Measurements from ENCODE around the gene GADD45B.

DNA sequence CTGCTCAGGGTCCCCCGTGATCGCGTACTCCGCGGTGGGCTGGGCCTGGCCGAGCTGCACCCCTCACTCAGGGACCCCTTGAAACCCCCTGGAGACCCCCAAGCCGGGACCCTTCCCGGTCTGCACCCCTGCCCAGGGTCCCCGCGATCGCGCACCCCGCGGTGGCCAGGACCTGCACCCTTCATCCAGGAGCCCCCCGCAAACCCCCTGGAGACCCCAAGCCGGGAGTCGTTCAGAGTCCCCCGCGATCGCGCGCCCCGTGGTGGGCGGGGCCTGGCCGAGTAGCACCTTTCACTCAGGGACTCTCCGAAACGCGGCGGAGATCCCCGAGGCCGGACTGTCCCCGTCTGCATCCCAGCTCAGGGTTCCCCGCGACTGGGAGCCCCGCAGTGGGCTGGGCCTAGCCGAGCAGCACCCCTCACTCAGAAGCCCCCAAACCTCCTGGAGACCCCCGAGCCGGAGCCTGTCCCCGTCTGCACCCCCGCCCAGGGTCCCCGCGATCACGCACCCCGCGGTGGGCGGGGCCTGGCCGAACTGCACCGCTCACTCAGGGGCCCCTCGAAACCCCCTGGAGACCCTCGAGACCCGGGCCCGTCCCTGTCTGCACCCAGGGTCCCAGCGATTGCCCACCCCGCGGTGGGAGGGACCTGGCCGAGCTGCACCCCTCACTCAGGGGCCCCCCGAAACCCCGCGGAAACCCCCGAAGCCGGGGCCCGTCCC, 19.9 kb upstream of the GADD45B start:
- TF ChIP-seq, protein P1, sequence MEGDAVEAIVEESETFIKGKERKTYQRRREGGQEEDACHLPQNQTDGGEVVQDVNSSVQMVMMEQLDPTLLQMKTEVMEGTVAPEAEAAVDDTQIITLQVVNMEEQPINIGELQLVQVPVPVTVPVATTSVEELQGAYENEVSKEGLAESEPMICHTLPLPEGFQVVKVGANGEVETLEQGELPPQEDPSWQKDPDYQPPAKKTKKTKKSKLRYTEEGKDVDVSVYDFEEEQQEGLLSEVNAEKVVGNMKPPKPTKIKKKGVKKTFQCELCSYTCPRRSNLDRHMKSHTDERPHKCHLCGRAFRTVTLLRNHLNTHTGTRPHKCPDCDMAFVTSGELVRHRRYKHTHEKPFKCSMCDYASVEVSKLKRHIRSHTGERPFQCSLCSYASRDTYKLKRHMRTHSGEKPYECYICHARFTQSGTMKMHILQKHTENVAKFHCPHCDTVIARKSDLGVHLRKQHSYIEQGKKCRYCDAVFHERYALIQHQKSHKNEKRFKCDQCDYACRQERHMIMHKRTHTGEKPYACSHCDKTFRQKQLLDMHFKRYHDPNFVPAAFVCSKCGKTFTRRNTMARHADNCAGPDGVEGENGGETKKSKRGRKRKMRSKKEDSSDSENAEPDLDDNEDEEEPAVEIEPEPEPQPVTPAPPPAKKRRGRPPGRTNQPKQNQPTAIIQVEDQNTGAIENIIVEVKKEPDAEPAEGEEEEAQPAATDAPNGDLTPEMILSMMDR (IDR thresholded peaks at IDR 0.05; ENCODE audit: poor library complexity, severe bottlenecking): no peak
- TF ChIP-seq EZH2 (IDR thresholded peaks at IDR 0.05; ENCODE audit: borderline replicate concordance, insufficient read depth, low read length, poor library complexity, severe bottlenecking) (no peak), MXI1 (conservative IDR thresholded peaks at IDR 0.05; ENCODE audit: poor library complexity, severe bottlenecking) (no peak), POLR2AphosphoS5 (IDR thresholded peaks at IDR 0.05) (no peak), RAD21 (conservative IDR thresholded peaks at IDR 0.05) (no peak)
- TF ChIP-seq, protein P2, sequence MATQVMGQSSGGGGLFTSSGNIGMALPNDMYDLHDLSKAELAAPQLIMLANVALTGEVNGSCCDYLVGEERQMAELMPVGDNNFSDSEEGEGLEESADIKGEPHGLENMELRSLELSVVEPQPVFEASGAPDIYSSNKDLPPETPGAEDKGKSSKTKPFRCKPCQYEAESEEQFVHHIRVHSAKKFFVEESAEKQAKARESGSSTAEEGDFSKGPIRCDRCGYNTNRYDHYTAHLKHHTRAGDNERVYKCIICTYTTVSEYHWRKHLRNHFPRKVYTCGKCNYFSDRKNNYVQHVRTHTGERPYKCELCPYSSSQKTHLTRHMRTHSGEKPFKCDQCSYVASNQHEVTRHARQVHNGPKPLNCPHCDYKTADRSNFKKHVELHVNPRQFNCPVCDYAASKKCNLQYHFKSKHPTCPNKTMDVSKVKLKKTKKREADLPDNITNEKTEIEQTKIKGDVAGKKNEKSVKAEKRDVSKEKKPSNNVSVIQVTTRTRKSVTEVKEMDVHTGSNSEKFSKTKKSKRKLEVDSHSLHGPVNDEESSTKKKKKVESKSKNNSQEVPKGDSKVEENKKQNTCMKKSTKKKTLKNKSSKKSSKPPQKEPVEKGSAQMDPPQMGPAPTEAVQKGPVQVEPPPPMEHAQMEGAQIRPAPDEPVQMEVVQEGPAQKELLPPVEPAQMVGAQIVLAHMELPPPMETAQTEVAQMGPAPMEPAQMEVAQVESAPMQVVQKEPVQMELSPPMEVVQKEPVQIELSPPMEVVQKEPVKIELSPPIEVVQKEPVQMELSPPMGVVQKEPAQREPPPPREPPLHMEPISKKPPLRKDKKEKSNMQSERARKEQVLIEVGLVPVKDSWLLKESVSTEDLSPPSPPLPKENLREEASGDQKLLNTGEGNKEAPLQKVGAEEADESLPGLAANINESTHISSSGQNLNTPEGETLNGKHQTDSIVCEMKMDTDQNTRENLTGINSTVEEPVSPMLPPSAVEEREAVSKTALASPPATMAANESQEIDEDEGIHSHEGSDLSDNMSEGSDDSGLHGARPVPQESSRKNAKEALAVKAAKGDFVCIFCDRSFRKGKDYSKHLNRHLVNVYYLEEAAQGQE (IDR thresholded peaks at IDR 0.05; ENCODE audit: borderline replicate concordance): no peak

Measured in neural cell (in vitro differentiated cells).